ENCODE data around the gene NOP9.

Gene NOP9

GRCh38 chr14:24270537-24271133 lies 29.0 kb upstream of the NOP9 start:
- DNase-seq (ENCODE audit: insufficient read length, low spot score) (no peak), FAIRE-seq (no peak)
- no peak for TF ChIP-seq CTCF (IDR thresholded peaks at IDR 0.05; ENCODE audit: insufficient read depth, missing control alignments)

- peak; percentile 75 for TF ChIP-seq CTCF (IDR thresholded peaks at IDR 0.05; ENCODE audit: insufficient read depth, missing control alignments)
- DNase-seq (ENCODE audit: insufficient read length, low spot score) (peak; percentile 95), FAIRE-seq (no peak)
Measured at GRCh38 chr14:24271134-24271833, 28.4 kb upstream of the NOP9 start, which contains the start of gene RABGGTA. TSS of gene RABGGTA (minus strand) at chr14:24271597. CDS start at chr14:24271115, 482 bp downstream.

- DNase-seq (ENCODE audit: insufficient read length, low spot score) (no peak), FAIRE-seq (no peak)
- TF ChIP-seq CTCF (IDR thresholded peaks at IDR 0.05; ENCODE audit: insufficient read depth, missing control alignments), result no peak
Measured at GRCh38 chr14:24271834-24272263, 27.8 kb upstream of the NOP9 start.

- TF ChIP-seq CTCF (IDR thresholded peaks at IDR 0.05; ENCODE audit: insufficient read depth, missing control alignments), result no peak
- FAIRE-seq (no peak), DNase-seq (ENCODE audit: insufficient read length, low spot score) (no peak)
Measured at GRCh38 chr14:24272467-24272866, 27.2 kb upstream of the NOP9 start.

GRCh38 chr14:24273422-24273998 lies 26.1 kb upstream of the NOP9 start:
- peak; percentile 60 for DNase-seq (ENCODE audit: insufficient read length, low spot score)
- no peak for FAIRE-seq
- TF ChIP-seq CTCF (IDR thresholded peaks at IDR 0.05; ENCODE audit: insufficient read depth, missing control alignments), result peak; percentile 12

- TF ChIP-seq CTCF (IDR thresholded peaks at IDR 0.05; ENCODE audit: insufficient read depth, missing control alignments), result no peak
- DNase-seq (ENCODE audit: insufficient read length, low spot score) (no peak), FAIRE-seq (no peak)
Measured at GRCh38 chr14:24274101-24274543, 25.5 kb upstream of the NOP9 start.

- no peak for DNase-seq (ENCODE audit: insufficient read length, low spot score)
- no peak for FAIRE-seq
- TF ChIP-seq CTCF (IDR thresholded peaks at IDR 0.05; ENCODE audit: insufficient read depth, missing control alignments), result no peak
Measured at GRCh38 chr14:24277071-24277470, 22.6 kb upstream of the NOP9 start.

Data from D721Med (cell line).